ENCODE data around the gene SERPINC1. TPM values are rescaled to one million over a fixed set of nuclear protein-coding genes. Genes with fewer than 3 reads are reported as not detected.
"Not testable (repeated sequence)": the region's sequence is repeated elsewhere in the genome, so short reads cannot be mapped to it uniquely, and the experiment has no call there.

Gene SERPINC1
- total and polyA plus RNA-seq, 2 of the 13 experiments (the other 11 are each of a cell fraction or from before 2014, with no cell fraction given) = 142 to 205 TPM

- BruUV-seq (replicated peaks) = no TSS peak
- no peaks in the 10 kb centered on the region for H3K79me2 ChIP-seq (ENCODE audit: insufficient read depth, low read length)
- TF ChIP-seq HNF1A (IDR thresholded peaks at IDR 0.05; ENCODE audit: low read depth) (no peak), HNF1A (CRISPR knock-in tag; IDR thresholded peaks at IDR 0.05; ENCODE audit: borderline replicate concordance) (no peak), PRDM15 (CRISPR knock-in tag; IDR thresholded peaks at IDR 0.05) (no peak), SMARCC2 (IDR thresholded peaks at IDR 0.05) (no peak), ATRX (CRISPR knock-in tag; IDR thresholded peaks at IDR 0.05; ENCODE audit: borderline replicate concordance) (no peak), TCF7L2 (IDR thresholded peaks at IDR 0.05; ENCODE audit: low read depth, low read length) (no peak), NFKBIZ (CRISPR knock-in tag; IDR thresholded peaks at IDR 0.05) (no peak)
- H2AFZ ChIP-seq (ENCODE audit: low read length) = no peak overlapping the region
- in situ Hi-C loops (cut with HindIII; ENCODE audit: extremely low pct_ligation_motif_present, low pct_unique_long_range_greater_than_20kb) (loop anchor here (10.0 kb wide), 1 partner anchor 215 kb away; no protein-coding TSS in a partner anchor), intact Hi-C loops (cut with micrococcal nuclease; ENCODE audit: unreplicated experiment) (no loop called here)
- ChIA-PET POLR2A (interaction anchor here (2.3 kb wide), 1 partner anchor 8 kb away, joined by 10 read pairs; the partner anchor contains the start of genes GAS5 and ZBTB37), CTCF (ENCODE audit: low intra/inter-chr PET ratio, low total read pairs) (no interaction called here)
- H3K4me2 ChIP-seq (ENCODE audit: low read depth, low read length) = no peak overlapping the region
- peaks cover 8% of the 10 kb centered on the region for H3K4me1 ChIP-seq (ENCODE audit: insufficient read depth, low read length)
- FAIRE-seq = no peak
- WGBS (ENCODE audit: low lambda C conversion rate) = 96% methylated on average over 1 of the region's 1 CpG
- no peak overlapping the region for H3K27ac ChIP-seq (ENCODE audit: extremely low read length, insufficient read depth, low read length)
- no peak overlapping the region for H3K4me3 ChIP-seq (replicated peaks in 1 of 3; ENCODE audit: insufficient read depth in 1 of 3, low read depth in 2 of 3, low read length in 3 of 3)
- peaks cover 9 to 39% of the 10 kb centered on the region in 2 experiments; a peak in 4 of 5 replicates for H3K36me3 ChIP-seq (replicated peaks in 1 of 2; ENCODE audit: control insufficient read depth in 1 of 2, insufficient read depth in 2 of 2, low read length in 2 of 2)
- no peak for DNase-seq (ENCODE audit: low spot score)
- H3K9me3 ChIP-seq (ENCODE audit: low read length) = no peaks in the 10 kb centered on the region
- H3K27me3 ChIP-seq (ENCODE audit: control insufficient read depth in 1 of 2, insufficient read depth in 2 of 2, low read length in 2 of 2) = no peaks in the 10 kb centered on the region
- peaks cover 20% of the 10 kb centered on the region for H4K20me1 ChIP-seq (ENCODE audit: insufficient read depth, low read length)
- no peak for ATAC-seq
- H3K9ac ChIP-seq (ENCODE audit: insufficient read depth, low read depth, low read length) = no peak overlapping the region
Observed at GRCh38 chr1:173860065-173860464, 57.1 kb downstream of the SERPINC1 start.

GRCh38 chr1:173859547-173859946 lies 57.6 kb downstream of the SERPINC1 start:
- POLR2A ChIA-PET = interaction anchor here (2.3 kb wide), 1 partner anchor 9 kb away, joined by 10 read pairs; the partner anchor contains the start of genes GAS5 and ZBTB37
- H3K9me3 ChIP-seq (ENCODE audit: low read length); CTCF ChIA-PET (ENCODE audit: low intra/inter-chr PET ratio, low total read pairs); H3K4me3 ChIP-seq (replicated peaks in 1 of 3; ENCODE audit: insufficient read depth in 1 of 3, low read depth in 2 of 3, low read length in 3 of 3); H3K4me1 ChIP-seq (ENCODE audit: insufficient read depth, low read length); H3K4me2 ChIP-seq (ENCODE audit: low read depth, low read length); intact Hi-C loops (cut with micrococcal nuclease; ENCODE audit: unreplicated experiment); H3K27me3 ChIP-seq (ENCODE audit: control insufficient read depth in 1 of 2, insufficient read depth in 2 of 2, low read length in 2 of 2); H3K79me2 ChIP-seq (ENCODE audit: insufficient read depth, low read length); DNase-seq (ENCODE audit: low spot score); BruUV-seq (replicated peaks); H2AFZ ChIP-seq (ENCODE audit: low read length); H3K9ac ChIP-seq (ENCODE audit: insufficient read depth, low read depth, low read length); in situ Hi-C loops (cut with HindIII; ENCODE audit: extremely low pct_ligation_motif_present, low pct_unique_long_range_greater_than_20kb); FAIRE-seq; H3K27ac ChIP-seq (ENCODE audit: extremely low read length, insufficient read depth, low read length); ATAC-seq: not testable (repeated sequence)
- WGBS (ENCODE audit: low lambda C conversion rate) = 98% methylated on average over 5 of the region's 5 CpGs
- Histone ChIP-seq H3K36me3 (replicated peaks in 1 of 2; ENCODE audit: control insufficient read depth in 1 of 2, insufficient read depth in 2 of 2, low read length in 2 of 2) (peaks cover 9 to 34% of the 10 kb centered on the region in 2 experiments), H4K20me1 (ENCODE audit: insufficient read depth, low read length) (peaks cover 15% of the 10 kb centered on the region)

Data from HepG2 (cell line).